GM12801 (cell line): Measurements from ENCODE around the gene DNHD1.

Experiments used
- TF ChIP-seq, protein P1 (sequence below): IDR thresholded peaks from one replicate; pipeline ENCODE4 v1.5.1; 2011; ENCODE audit warnings: control low read depth; ENCODE audit not compliant: insufficient read length; ENCODE audit errors: extremely low read depth

The DNHD1 gene

GRCh38 chr11:6457581-6458320 is 39.3 kb upstream of the DNHD1 start:
- TF ChIP-seq, protein P1, sequence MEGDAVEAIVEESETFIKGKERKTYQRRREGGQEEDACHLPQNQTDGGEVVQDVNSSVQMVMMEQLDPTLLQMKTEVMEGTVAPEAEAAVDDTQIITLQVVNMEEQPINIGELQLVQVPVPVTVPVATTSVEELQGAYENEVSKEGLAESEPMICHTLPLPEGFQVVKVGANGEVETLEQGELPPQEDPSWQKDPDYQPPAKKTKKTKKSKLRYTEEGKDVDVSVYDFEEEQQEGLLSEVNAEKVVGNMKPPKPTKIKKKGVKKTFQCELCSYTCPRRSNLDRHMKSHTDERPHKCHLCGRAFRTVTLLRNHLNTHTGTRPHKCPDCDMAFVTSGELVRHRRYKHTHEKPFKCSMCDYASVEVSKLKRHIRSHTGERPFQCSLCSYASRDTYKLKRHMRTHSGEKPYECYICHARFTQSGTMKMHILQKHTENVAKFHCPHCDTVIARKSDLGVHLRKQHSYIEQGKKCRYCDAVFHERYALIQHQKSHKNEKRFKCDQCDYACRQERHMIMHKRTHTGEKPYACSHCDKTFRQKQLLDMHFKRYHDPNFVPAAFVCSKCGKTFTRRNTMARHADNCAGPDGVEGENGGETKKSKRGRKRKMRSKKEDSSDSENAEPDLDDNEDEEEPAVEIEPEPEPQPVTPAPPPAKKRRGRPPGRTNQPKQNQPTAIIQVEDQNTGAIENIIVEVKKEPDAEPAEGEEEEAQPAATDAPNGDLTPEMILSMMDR: no peak

GRCh38 chr11:6458352-6459098 is 38.6 kb upstream of the DNHD1 start:
- TF ChIP-seq, protein P1: no peak

DNA sequence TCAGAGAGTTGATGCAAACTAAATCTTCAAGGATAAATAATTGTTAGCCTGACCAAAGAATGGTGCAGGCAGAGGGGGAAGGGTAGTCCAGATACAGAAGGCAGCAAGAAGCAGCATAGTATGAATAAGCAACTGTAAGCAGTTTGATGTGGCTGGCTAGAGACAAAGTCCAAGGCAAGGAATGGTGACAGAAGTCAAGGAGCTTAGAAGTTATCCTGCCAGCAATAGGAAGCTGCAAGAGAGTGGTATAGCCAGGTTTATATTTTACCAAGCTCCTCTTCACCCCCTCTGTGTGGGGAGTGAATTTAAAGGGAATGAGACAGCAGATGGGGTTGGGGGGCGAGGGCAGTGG is 38.0 kb upstream of the DNHD1 start:
- TF ChIP-seq, protein P1: no peak

- TF ChIP-seq, protein P1: no peak
Measured at GRCh38 chr11:6468712-6469495, 28.2 kb upstream of the DNHD1 start.

- TF ChIP-seq, protein P1: no peak
Measured at GRCh38 chr11:6469599-6469998, 27.5 kb upstream of the DNHD1 start.

GRCh38 chr11:6472934-6473333 is 24.1 kb upstream of the DNHD1 start:
- TF ChIP-seq, protein P1: no peak
